Lower lobe of right lung (tissue), 2 donors: ENCODE results near the gene CAPN14. TPM values are rescaled to one million over a fixed set of nuclear protein-coding genes. Genes with fewer than 3 reads are reported as not detected.

ENCODE experiments used
- ATAC-seq, 2 donors: fragments of 200-7000 bp; cut with Tn5 transposase; one replicate each; pipeline ENCODE4 v1.9.1; 2020 to 2022; ENCODE audit warnings: mild to moderate bottlenecking in 2 of 2, moderate library complexity in 2 of 2
- DNase-seq: peaks from one replicate; pipeline ENCODE4 v3.0.0-alpha.2; 2020
- H3K27ac ChIP-seq: fragments of 200-600 bp; one replicate; pipeline ENCODE4 v1.8.0; 2022
- H3K27me3 ChIP-seq: fragments of 200-600 bp; one replicate; pipeline ENCODE4 v1.8.0; 2022; ENCODE audit warnings: low read depth
- H3K36me3 ChIP-seq: fragments of 200-600 bp; one replicate; pipeline ENCODE4 v1.8.0; 2022; ENCODE audit warnings: mild to moderate bottlenecking
- H3K4me1 ChIP-seq: fragments of 200-600 bp; one replicate; pipeline ENCODE4 v1.8.0; 2022
- H3K4me3 ChIP-seq: fragments of 200-600 bp; one replicate; pipeline ENCODE4 v1.8.0; 2022; ENCODE audit warnings: mild to moderate bottlenecking
- H3K9me3 ChIP-seq: fragments of 200-600 bp; one replicate; pipeline ENCODE4 v1.8.0; 2022
- intact Hi-C: fragments of 100-400 bp; cut with DNase I; formaldehyde crosslinking; loops from one replicate; pipeline ENCODE4 v1.11.0; 2022
- long read RNA-seq: library from polyadenylated mRNA; unstranded; transcript quantifications from one replicate; pipeline ENCODE4 v2.0.0, GENCODE V29; 2021
- total RNA-seq: library from RNA; stranded (reverse); fragmentation: NEBNext Ultra II Directional; extraction: Animal tissue kit (Norgen Biotek cat#: 25700); gene quantifications from one replicate; pipeline ENCODE4 v1.2.1, GENCODE V29; 2021
- TF ChIP-seq, protein P1 (sequence below): fragments of 200-600 bp; IDR thresholded peaks from one replicate; pipeline ENCODE4 v1.8.0; 2022; ENCODE audit warnings: antibody characterized with exemption, mild to moderate bottlenecking
- donor health status: DM: no; HTN: yes; CAD: no; lungs with severe emphysema.

Gene CAPN14, protein sequence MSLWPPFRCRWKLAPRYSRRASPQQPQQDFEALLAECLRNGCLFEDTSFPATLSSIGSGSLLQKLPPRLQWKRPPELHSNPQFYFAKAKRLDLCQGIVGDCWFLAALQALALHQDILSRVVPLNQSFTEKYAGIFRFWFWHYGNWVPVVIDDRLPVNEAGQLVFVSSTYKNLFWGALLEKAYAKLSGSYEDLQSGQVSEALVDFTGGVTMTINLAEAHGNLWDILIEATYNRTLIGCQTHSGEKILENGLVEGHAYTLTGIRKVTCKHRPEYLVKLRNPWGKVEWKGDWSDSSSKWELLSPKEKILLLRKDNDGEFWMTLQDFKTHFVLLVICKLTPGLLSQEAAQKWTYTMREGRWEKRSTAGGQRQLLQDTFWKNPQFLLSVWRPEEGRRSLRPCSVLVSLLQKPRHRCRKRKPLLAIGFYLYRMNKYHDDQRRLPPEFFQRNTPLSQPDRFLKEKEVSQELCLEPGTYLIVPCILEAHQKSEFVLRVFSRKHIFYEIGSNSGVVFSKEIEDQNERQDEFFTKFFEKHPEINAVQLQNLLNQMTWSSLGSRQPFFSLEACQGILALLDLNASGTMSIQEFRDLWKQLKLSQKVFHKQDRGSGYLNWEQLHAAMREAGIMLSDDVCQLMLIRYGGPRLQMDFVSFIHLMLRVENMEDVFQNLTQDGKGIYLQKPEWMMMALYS
- total RNA-seq, result 0.15 TPM
- long read RNA-seq, partial matches to known transcripts, result 0 of 2 reads
- long read RNA-seq, other reads (novel, unspliced or antisense), result 2 of 2 reads

- H3K9me3 ChIP-seq, result no peaks in the 10 kb centered on the region
- DNase-seq (no peak), ATAC-seq (no peak)
- no peaks in the 10 kb centered on the region for H3K27me3 ChIP-seq
- H3K36me3 ChIP-seq, result no peaks in the 10 kb centered on the region
- no peak within 1 kb of the TSS for H3K4me3 ChIP-seq
- intact Hi-C loops, result no loop called here
- peaks cover 5% of the 10 kb centered on the region for H3K4me1 ChIP-seq
- TF ChIP-seq, protein P1, sequence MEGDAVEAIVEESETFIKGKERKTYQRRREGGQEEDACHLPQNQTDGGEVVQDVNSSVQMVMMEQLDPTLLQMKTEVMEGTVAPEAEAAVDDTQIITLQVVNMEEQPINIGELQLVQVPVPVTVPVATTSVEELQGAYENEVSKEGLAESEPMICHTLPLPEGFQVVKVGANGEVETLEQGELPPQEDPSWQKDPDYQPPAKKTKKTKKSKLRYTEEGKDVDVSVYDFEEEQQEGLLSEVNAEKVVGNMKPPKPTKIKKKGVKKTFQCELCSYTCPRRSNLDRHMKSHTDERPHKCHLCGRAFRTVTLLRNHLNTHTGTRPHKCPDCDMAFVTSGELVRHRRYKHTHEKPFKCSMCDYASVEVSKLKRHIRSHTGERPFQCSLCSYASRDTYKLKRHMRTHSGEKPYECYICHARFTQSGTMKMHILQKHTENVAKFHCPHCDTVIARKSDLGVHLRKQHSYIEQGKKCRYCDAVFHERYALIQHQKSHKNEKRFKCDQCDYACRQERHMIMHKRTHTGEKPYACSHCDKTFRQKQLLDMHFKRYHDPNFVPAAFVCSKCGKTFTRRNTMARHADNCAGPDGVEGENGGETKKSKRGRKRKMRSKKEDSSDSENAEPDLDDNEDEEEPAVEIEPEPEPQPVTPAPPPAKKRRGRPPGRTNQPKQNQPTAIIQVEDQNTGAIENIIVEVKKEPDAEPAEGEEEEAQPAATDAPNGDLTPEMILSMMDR, result no peak
- no peak within 1 kb of the TSS for H3K27ac ChIP-seq
Measured at GRCh38 chr2:31217465-31218200, at the start of gene CAPN14. TSS of gene CAPN14 (minus strand) at chr2:31217515. CDS start at chr2:31205447, 12,068 bp downstream.

DNA sequence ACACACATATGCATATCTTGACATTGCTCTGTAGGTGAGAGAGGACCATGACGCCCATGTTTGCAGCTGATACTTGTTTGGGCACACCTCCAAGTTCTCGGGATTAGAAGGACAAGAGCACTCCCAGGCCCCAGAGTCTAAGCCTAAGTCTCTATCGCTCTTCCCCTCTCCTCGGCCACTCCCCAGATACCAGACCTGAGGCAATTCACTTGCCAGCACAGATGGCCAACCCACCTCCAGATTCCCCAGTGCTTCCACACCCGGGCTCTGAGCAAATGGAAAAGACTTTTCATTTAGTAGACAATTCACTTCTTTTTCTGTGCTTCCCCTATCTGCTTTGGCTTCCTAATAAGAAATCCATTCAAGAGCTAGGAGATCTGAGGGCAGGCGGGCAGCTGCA lies 49.5 kb upstream of the CAPN14 start:
- H3K27me3 ChIP-seq, result no peaks in the 10 kb centered on the region
- intact Hi-C loops, result no loop called here
- no peak overlapping the region for H3K4me3 ChIP-seq
- no peak overlapping the region for H3K27ac ChIP-seq
- ATAC-seq (no peak), DNase-seq (no peak)
- no peaks in the 10 kb centered on the region for H3K9me3 ChIP-seq
- H3K36me3 ChIP-seq, result peaks cover 8% of the 10 kb centered on the region
- H3K4me1 ChIP-seq, result no peaks in the 10 kb centered on the region
- TF ChIP-seq, protein P1, result no peak

GRCh38 chr2:31265234-31265633 lies 47.9 kb upstream of the CAPN14 start:
- H3K4me1 ChIP-seq, result no peaks in the 10 kb centered on the region
- H3K9me3 ChIP-seq, result no peaks in the 10 kb centered on the region
- ATAC-seq (no peak), DNase-seq (no peak)
- H3K4me3 ChIP-seq, result no peak overlapping the region
- TF ChIP-seq, protein P1, result no peak
- H3K27ac ChIP-seq, result no peak overlapping the region
- no peaks in the 10 kb centered on the region for H3K27me3 ChIP-seq
- H3K36me3 ChIP-seq, result peaks cover 18% of the 10 kb centered on the region
- intact Hi-C loops, result no loop called here

- Histone ChIP-seq H3K9me3 (no peaks in the 10 kb centered on the region), H3K27me3 (no peaks in the 10 kb centered on the region), H3K4me3 (no peak overlapping the region), H3K27ac (no peak overlapping the region), H3K4me1 (no peaks in the 10 kb centered on the region), H3K36me3 (peaks cover 18% of the 10 kb centered on the region)
- no peak for DNase-seq
- no peak for ATAC-seq
- intact Hi-C loops, result no loop called here
- TF ChIP-seq, protein P1, result no peak
Measured at GRCh38 chr2:31263636-31264190, 46.4 kb upstream of the CAPN14 start.

DNA sequence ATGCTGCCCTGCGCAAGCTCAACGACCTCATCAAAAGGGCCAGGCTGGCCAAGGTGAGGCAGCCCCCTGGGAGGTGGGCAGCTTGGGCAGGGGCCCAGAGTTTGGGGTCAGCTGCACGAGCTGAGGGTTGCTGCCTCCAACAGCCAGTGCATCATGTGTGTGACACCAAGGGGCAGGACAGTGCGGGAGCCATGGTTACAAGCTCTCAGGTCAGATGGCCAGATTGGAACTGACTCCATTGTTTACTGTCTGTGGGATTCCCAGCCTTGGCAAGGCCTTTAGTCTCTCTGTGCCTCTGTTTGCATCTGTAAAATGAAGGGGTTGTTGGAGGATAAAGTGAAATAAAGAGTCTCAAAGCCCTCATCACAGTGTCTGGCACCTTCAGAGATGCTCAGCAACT lies 43.6 kb upstream of the CAPN14 start:
- Histone ChIP-seq H3K27me3 (no peaks in the 10 kb centered on the region), H3K27ac (no peak overlapping the region), H3K9me3 (no peaks in the 10 kb centered on the region), H3K4me3 (no peak overlapping the region), H3K4me1 (no peaks in the 10 kb centered on the region), H3K36me3 (peaks cover 18% of the 10 kb centered on the region)
- TF ChIP-seq, protein P1, result no peak
- intact Hi-C loops, result no loop called here
- no peak for ATAC-seq
- no peak for DNase-seq
